Activated CD4-positive, alpha-beta memory T cell treated with anti-CD3 and anti-CD28 coated beads for 36 hours (primary cell): ENCODE measurements around the gene ADARB2. TPM values are rescaled to one million over a fixed set of nuclear protein-coding genes. Genes with fewer than 3 reads are reported as not detected.

Source experiments
- CTCF ChIA-PET: fragments of 350-600 bp; sonication (Branson Sonifier 250); formaldehyde crosslinking; loops from one replicate; lab custom pipeline; 2021; ENCODE audit warnings: antibody characterized with exemption, inconsistent platforms; lab: Charles Lee
- POLR2A ChIA-PET: fragments of 350-600 bp; sonication (Branson Sonifier 250); formaldehyde crosslinking; loops from one replicate; lab custom pipeline; 2021; ENCODE audit warnings: antibody characterized with exemption; lab: Charles Lee
- DNase-seq: peaks from one replicate; pipeline ENCODE4 v3.0.0-alpha.2; 2020
- H3K27ac Mint-ChIP-seq: one replicate; pipeline ENCODE4 v1.8.0; 2021; ENCODE audit warnings: mixed read lengths
- H3K27me3 Mint-ChIP-seq: one replicate; pipeline ENCODE4 v1.8.0; 2021; ENCODE audit warnings: mixed read lengths
- H3K36me3 Mint-ChIP-seq: one replicate; pipeline ENCODE4 v1.8.0; 2021; ENCODE audit warnings: mixed read lengths
- H3K4me1 Mint-ChIP-seq: one replicate; pipeline ENCODE4 v1.8.0; 2021; ENCODE audit warnings: low read depth, mixed read lengths
- H3K4me3 Mint-ChIP-seq: one replicate; pipeline ENCODE4 v1.8.0; 2021; ENCODE audit warnings: mild to moderate bottlenecking, mixed read lengths
- H3K9me3 Mint-ChIP-seq: one replicate; pipeline ENCODE4 v1.8.0; 2021; ENCODE audit warnings: mixed read lengths
- intact Hi-C: fragments of 100-400 bp; cut with micrococcal nuclease; formaldehyde crosslinking; loops from one replicate; pipeline ENCODE4 v1.15.1; 2023
- total RNA-seq, 2 experiments: library from RNA; stranded (reverse); gene quantifications; one replicate each; pipeline ENCODE4 v1.2.3, GENCODE V29; 2021

ADARB2 gene
- total RNA-seq, 2 experiments from 2014 or later: 2.2 TPM

DNA sequence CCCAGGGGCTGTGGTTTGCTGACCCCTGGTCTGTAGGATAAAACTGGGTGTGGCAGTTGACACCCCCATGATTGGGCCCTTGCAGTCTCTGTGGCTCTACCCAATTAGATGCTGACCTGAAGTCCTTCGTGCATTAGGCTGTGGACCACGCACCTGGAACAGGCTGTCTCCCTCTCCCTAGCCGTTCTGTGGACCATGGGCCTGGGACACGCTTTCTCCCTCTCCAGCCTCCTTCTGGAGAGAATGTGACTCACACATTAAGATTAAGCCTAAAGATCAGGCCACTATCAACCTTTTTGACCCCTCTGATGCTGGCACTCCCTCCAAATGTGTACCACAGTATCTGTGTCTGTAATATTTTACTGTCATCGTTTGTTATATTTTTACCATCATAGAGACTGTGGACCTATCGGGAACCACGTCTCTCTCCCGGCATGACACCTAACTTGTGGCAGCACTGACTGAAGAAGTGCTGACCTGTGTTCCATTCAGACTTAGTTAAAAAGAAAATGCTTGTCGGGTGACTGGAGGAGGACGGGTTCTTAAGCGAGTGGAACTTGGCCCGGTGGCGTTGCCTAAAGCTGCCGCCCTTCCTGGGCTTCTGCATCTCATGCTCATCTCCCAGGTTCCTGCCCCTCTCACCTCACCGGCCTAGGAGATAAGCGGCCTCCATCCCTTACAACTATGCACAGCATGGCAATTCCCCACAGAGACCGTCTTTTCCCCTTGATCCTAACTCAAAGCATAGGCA, 588.3 kb downstream of the ADARB2 start:
- intact Hi-C loops: no loop called here
- peaks cover 3% of the 10 kb centered on the region for H3K36me3 Mint-ChIP-seq
- CTCF ChIA-PET: interaction anchor here (1.0 kb wide), 1 partner anchor 39 kb away, joined by 3 read pairs; no protein-coding TSS in a partner anchor
- POLR2A ChIA-PET: no interaction called here
- no peak overlapping the region for H3K4me3 Mint-ChIP-seq
- peaks cover 4% of the 10 kb centered on the region for H3K4me1 Mint-ChIP-seq
- H3K27ac Mint-ChIP-seq: no peak overlapping the region
- H3K9me3 Mint-ChIP-seq: peaks cover 8% of the 10 kb centered on the region
- H3K27me3 Mint-ChIP-seq: peaks cover 3% of the 10 kb centered on the region
- DNase-seq: no peak

DNA sequence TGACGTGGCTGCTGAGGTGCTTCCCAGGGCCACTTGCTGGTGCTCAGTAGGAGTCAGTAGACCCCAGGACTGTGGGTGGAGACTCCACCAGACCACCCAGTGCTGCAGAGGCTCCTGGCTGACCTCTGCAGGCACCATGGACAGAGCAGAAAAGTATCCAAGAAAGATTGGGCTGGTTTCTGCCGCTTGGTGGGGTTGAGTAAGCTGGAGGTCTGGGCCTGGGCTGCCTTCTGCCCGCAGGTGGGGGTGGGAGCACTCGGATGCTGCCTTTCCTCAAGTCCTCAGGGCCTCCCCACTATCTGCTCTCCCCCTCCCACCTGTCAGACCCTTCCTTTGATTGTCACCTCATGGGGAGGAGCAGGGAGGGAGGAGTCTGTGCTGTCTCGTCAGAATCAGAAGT, 589.5 kb downstream of the ADARB2 start:
- intact Hi-C loops: no loop called here
- DNase-seq: no peak
- Mint-ChIP-seq H3K27me3 (peaks cover 8% of the 10 kb centered on the region), H3K27ac (no peak overlapping the region), H3K9me3 (peaks cover 8% of the 10 kb centered on the region), H3K4me1 (peaks cover 4% of the 10 kb centered on the region), H3K36me3 (peaks cover 3% of the 10 kb centered on the region), H3K4me3 (no peak overlapping the region)
- ChIA-PET CTCF (no interaction called here), POLR2A (no interaction called here)

DNA sequence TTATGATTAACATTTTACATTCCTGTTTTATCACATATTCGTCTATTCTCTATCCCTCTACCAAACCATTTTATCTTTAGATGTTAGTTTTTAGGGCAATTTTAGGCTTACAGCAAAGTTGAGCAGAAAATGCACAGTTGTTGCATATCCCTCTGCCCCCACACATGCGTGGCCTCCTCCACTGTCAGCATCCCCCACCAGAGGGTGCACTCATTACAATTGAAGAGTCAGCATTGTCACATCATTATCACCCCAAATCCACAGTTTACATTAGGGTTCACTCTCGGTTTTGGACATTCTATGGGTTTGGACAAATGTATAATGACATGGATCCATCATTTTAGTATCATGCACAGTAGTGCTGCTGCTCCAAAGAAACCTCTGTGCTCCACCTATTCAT, 594.7 kb downstream of the ADARB2 start:
- peak; percentile 31 for DNase-seq
- peaks cover 9% of the 10 kb centered on the region for H3K36me3 Mint-ChIP-seq
- ChIA-PET POLR2A (no interaction called here), CTCF (no interaction called here)
- intact Hi-C loops: no loop called here
- H3K4me3 Mint-ChIP-seq: no peak overlapping the region
- peaks cover 27% of the 10 kb centered on the region for H3K9me3 Mint-ChIP-seq
- H3K27me3 Mint-ChIP-seq: peaks cover 8% of the 10 kb centered on the region
- H3K27ac Mint-ChIP-seq: no peak overlapping the region
- no peaks in the 10 kb centered on the region for H3K4me1 Mint-ChIP-seq

DNA sequence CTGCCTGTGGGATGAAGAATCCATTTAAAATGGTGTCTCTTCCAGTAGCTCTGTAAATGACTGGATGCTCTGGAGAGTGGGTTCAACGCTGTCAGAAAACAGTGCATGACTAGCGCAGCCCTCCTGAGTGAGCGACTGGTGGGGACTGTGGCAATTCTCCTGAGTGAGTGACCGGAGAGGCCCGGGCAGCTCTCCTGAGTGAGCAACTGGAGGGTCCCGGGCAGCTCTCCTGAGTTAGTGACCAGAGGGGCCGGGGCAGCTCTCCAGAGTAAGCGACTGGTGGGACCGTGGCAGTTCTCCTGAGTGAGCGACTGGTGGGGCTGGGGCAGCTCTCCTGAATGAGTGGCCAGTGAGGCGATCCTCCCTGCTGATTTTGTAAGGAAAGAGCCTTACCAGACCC, 595.6 kb downstream of the ADARB2 start:
- no peaks in the 10 kb centered on the region for H3K4me1 Mint-ChIP-seq
- no peak overlapping the region for H3K4me3 Mint-ChIP-seq
- intact Hi-C loops: no loop called here
- ChIA-PET POLR2A (no interaction called here), CTCF (no interaction called here)
- no peak overlapping the region for H3K27ac Mint-ChIP-seq
- peaks cover 23% of the 10 kb centered on the region for H3K9me3 Mint-ChIP-seq
- H3K36me3 Mint-ChIP-seq: peaks cover 6% of the 10 kb centered on the region
- H3K27me3 Mint-ChIP-seq: peaks cover 8% of the 10 kb centered on the region
- no peak for DNase-seq

DNA sequence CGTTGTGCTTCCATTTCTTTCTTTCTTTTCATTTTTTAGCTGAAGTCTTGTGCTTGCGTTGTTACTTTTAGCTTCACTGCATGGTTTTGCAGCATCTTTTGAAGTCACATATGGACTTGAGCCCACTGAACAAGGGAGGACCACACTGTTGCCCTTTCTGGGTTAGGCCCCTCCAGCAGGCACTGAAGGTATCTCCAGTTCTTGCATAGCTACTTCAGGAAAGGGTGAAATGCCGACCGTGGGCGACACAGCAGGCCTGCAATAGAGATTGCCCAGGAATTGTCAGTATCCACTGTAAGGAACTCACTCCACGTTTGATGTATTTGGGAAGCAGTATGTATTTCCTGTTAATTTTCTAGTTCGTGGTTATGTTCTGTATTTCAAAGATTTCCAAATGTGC, 596.1 kb downstream of the ADARB2 start:
- Mint-ChIP-seq H3K4me1 (no peaks in the 10 kb centered on the region), H3K27me3 (peaks cover 8% of the 10 kb centered on the region), H3K36me3 (peaks cover 5% of the 10 kb centered on the region), H3K4me3 (no peak overlapping the region), H3K9me3 (peaks cover 23% of the 10 kb centered on the region), H3K27ac (no peak overlapping the region)
- no peak for DNase-seq
- ChIA-PET CTCF (no interaction called here), POLR2A (no interaction called here)
- intact Hi-C loops: no loop called here

DNA sequence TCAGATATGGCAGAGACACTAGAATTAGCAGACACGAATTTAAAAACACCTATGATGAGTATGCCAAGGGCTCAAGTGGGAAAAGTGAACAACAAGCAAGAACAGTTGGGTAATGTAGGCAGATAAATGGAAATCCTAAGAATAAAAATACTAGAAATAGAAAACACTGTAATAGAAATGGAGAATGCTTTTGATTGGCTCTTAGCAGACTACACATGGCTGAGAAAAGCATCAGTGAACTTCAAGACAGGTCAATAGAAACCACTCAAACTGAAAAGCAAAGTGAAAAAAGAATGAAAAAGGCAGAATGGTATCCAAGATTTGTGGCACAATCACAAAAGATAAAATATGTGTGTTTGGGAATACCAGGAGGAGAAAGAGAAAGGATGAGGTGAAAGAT, 598.8 kb downstream of the ADARB2 start:
- Mint-ChIP-seq H3K27me3 (peaks cover 3% of the 10 kb centered on the region), H3K9me3 (peaks cover 19% of the 10 kb centered on the region), H3K27ac (no peak overlapping the region), H3K4me1 (peaks cover 5% of the 10 kb centered on the region), H3K36me3 (peaks cover 5% of the 10 kb centered on the region), H3K4me3 (no peak overlapping the region)
- DNase-seq: no peak
- ChIA-PET CTCF (no interaction called here), POLR2A (no interaction called here)
- intact Hi-C loops: no loop called here

DNA sequence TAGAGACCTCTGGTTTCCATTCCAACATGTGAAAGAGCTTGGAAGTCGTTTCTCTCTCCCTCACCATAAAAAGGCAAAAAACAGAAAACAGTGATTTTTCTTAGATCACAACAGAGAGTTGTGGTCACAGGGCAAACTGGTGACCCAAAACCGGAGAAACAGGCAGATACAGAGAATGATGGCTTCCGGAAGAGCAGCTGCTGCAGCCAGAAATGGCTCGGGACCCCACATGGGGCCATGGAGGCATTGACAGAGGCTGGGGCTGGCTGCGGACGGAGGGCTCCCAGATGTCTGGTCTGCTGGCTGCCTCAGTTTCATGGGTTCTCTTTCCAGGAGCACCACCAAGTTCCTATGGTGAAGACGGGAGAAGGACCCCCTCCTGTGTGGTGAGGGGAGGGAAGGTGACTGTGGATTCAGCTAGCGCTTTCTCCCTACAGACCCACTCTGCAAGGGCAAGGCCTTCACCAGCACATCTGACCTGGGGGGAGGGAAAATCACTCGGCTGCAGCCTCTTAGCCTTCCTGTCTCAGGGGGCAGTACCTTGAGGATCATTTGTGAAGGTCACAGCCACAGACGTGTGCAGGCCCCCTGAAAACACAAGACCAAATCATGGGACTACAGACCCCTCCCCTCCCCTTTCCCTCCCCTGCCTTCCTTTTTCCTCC, 599.7 kb downstream of the ADARB2 start:
- Mint-ChIP-seq H3K4me1 (peaks cover 6% of the 10 kb centered on the region), H3K9me3 (peaks cover 19% of the 10 kb centered on the region), H3K36me3 (peaks cover 5% of the 10 kb centered on the region), H3K27me3 (no peaks in the 10 kb centered on the region), H3K4me3 (no peak overlapping the region), H3K27ac (no peak overlapping the region)
- DNase-seq: no peak
- ChIA-PET POLR2A (no interaction called here), CTCF (interaction anchor here (0.6 to 1.9 kb wide), 2 partner anchors 28 to 31 kb away, joined by 3 to 5 read pairs; no protein-coding TSS in a partner anchor)
- intact Hi-C loops: no loop called here

DNA sequence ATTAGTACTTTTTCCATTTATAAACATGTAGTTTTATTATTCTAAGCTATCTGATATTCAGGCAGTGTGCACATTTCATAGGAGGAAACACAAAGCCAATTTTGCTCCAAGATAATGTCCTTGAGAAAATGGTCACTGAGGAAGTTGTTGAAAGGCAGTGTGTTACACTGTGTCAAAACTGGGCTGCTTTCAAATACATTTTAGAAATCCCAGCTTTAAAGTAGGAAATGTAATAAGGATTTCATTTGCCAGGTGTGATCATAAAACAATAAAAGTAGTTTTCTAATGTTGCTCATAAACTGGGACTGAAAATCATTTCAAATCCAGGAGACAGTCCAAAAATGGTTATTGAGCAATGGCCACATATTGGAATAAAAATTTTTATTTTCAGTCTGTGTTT, 601.1 kb downstream of the ADARB2 start:
- peaks cover 19% of the 10 kb centered on the region for H3K9me3 Mint-ChIP-seq
- POLR2A ChIA-PET: no interaction called here
- CTCF ChIA-PET: interaction anchor here (1.9 kb wide), 1 partner anchor 26 kb away, joined by 5 read pairs; no protein-coding TSS in a partner anchor
- no peak for DNase-seq
- H3K4me3 Mint-ChIP-seq: no peak overlapping the region
- H3K27ac Mint-ChIP-seq: no peak overlapping the region
- intact Hi-C loops: no loop called here
- peaks cover 9% of the 10 kb centered on the region for H3K36me3 Mint-ChIP-seq
- H3K4me1 Mint-ChIP-seq: peaks cover 6% of the 10 kb centered on the region
- H3K27me3 Mint-ChIP-seq: no peaks in the 10 kb centered on the region

DNA sequence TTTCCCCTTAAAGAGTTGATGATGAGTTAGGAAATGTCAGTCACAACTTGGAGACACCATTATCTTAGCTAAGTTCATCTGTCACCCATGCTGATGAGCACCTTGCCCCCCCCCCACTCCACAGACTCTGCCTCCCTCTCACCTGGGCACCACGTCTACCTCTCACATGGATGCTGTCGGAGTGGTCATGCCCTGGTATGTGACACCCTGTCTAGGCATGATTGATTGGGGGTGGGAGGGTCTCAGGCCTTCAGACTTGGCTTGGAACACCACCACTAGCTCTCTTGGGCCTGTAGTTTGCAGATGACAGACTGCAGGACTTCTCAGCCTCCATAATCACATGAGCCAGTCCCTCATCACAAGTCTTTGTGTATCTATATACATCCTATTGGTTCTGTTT, 603.2 kb downstream of the ADARB2 start:
- peaks cover 11% of the 10 kb centered on the region for H3K9me3 Mint-ChIP-seq
- peaks cover 26% of the 10 kb centered on the region for H3K36me3 Mint-ChIP-seq
- ChIA-PET CTCF (no interaction called here), POLR2A (no interaction called here)
- H3K4me3 Mint-ChIP-seq: no peak overlapping the region
- no peak overlapping the region for H3K27ac Mint-ChIP-seq
- no peak for DNase-seq
- intact Hi-C loops: no loop called here
- peaks cover 6% of the 10 kb centered on the region for H3K4me1 Mint-ChIP-seq
- no peaks in the 10 kb centered on the region for H3K27me3 Mint-ChIP-seq

DNA sequence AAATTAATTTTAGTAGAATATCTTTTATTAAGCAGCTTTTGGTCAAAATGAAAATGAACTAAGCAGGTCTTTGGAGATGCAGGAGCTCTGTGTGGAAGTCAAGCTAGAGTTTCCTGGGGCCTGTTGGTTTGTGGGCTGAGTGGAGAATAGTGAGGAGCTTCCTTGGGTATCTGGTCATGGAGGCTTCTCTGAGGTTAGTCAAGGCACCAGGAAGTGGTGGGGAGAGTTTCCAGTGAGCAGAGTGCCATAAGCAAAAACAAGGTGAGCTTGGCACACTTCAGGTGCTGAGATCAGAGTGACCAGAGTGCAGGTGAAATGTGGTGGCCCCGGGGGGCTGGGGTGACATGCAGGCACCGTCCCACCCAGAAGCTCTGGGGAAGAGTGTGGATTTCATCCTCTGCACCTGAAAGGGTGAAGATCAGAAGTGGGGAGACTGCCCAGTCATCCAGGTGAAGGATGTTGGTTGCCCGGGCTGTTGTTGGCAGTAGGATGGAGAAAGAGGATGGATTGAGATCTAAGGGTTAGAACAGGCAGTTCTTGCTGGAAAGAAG, 603.8 kb downstream of the ADARB2 start:
- Mint-ChIP-seq H3K27me3 (no peaks in the 10 kb centered on the region), H3K36me3 (peaks cover 26% of the 10 kb centered on the region), H3K4me3 (no peak overlapping the region), H3K27ac (no peak overlapping the region), H3K9me3 (peaks cover 5% of the 10 kb centered on the region), H3K4me1 (peaks cover 6% of the 10 kb centered on the region)
- no peak for DNase-seq
- ChIA-PET CTCF (interaction anchor here (1.3 kb wide), 1 partner anchor 23 kb away, joined by 6 read pairs; no protein-coding TSS in a partner anchor), POLR2A (no interaction called here)
- intact Hi-C loops: no loop called here

DNA sequence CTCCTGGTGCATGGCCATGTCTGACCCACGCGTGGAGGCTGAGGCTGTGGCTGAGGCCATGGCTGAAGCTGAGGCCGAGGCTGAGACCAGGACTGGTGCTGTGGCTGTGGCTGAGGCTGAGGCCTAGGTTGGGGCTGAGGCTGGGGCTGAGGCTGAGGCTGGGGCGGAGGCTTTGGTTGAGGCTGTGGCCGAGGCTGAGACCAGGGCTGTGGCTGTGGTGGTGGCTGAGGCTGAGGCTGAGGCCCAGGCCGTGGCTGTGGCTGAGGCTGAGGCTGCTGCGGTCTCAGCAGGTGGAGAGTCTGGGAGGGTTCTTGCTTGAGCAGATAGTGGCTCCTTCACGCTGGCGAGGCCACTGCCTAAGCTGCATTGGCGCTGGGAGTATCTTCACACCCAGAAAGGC, 604.7 kb downstream of the ADARB2 start:
- Mint-ChIP-seq H3K4me3 (no peak overlapping the region), H3K27me3 (no peaks in the 10 kb centered on the region), H3K27ac (no peak overlapping the region), H3K4me1 (peaks cover 6% of the 10 kb centered on the region), H3K36me3 (peaks cover 29% of the 10 kb centered on the region), H3K9me3 (no peaks in the 10 kb centered on the region)
- intact Hi-C loops: no loop called here
- no peak for DNase-seq
- POLR2A ChIA-PET: no interaction called here
- CTCF ChIA-PET: interaction anchor here (1.3 kb wide), 1 partner anchor 22 kb away, joined by 6 read pairs; no protein-coding TSS in a partner anchor

DNA sequence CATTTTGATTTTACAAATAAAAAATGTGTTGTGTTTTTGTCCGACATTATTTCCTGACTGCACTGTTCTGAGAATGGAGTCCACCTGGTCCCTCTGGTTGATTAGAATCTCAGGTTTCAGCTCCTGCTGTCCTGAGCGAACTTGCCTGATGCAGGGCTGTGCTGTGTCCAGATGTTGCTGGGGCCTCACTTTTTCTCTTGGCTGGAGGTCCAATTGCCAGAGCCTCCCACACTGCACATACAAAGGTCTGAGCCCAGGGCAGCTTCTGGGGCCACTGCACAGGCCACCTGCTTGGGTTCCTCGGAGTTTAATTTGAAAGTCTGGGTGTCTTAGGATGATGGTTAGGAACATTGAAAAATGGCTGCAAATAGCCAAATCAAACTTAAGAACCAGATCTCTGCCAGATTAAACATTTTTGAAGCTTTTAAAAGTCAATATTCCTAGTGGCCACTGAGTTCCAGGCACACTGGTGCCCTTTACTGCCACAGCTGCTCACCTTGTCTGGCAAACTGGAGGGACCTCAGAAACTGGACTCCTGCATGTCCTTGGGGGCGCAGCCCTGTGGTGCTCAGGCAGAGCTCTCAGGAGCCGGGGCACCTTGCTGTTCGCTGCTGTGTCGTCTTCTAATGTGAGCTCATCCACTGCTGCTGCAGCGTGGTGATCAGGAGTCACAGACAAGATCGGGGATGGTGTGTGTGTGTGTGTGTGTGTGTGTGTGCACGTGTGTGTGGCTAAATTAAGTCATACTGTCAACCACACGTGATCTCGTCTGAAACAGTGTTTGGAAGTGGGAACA, 606.1 kb downstream of the ADARB2 start:
- POLR2A ChIA-PET: no interaction called here
- H3K36me3 Mint-ChIP-seq: peaks cover 38% of the 10 kb centered on the region

More for the DNA sequence above, 606.1 kb downstream of the ADARB2 start:
- Mint-ChIP-seq H3K4me1 (peaks cover 6% of the 10 kb centered on the region), H3K9me3 (no peaks in the 10 kb centered on the region), H3K27ac (no peak overlapping the region), H3K27me3 (no peaks in the 10 kb centered on the region), H3K4me3 (no peak overlapping the region)
- DNase-seq: no peak
- CTCF ChIA-PET: interaction anchor here (1.3 kb wide), 1 partner anchor 21 kb away, joined by 3 read pairs; no protein-coding TSS in a partner anchor
- intact Hi-C loops: no loop called here
